Breast epithelium (tissue), 3 donors: ENCODE data around the gene GOSR1.

Experiments
- POLR2A ChIP-seq: fragments of 450-650 bp; IDR thresholded peaks from one replicate; pipeline ENCODE4 v1.6.1; 2016; ENCODE audit warnings: antibody characterized with exemption, mild to moderate bottlenecking, moderate library complexity
- POLR2AphosphoS5 ChIP-seq, 3 donors: sonication (generic); formaldehyde crosslinking; IDR thresholded peaks; one replicate each; pipeline ENCODE4 v1.6.1; 2017; ENCODE audit warnings: antibody characterized with exemption in 3 of 3
- TF ChIP-seq, protein P1 (sequence below), 3 donors: fragments of 450-650 bp; IDR thresholded peaks; one replicate each; pipeline ENCODE4 v1.5.1; 2016 to 2017; ENCODE audit warnings: antibody characterized with exemption in 3 of 3, mild to moderate bottlenecking in 3 of 3, moderate library complexity in 3 of 3

DNA sequence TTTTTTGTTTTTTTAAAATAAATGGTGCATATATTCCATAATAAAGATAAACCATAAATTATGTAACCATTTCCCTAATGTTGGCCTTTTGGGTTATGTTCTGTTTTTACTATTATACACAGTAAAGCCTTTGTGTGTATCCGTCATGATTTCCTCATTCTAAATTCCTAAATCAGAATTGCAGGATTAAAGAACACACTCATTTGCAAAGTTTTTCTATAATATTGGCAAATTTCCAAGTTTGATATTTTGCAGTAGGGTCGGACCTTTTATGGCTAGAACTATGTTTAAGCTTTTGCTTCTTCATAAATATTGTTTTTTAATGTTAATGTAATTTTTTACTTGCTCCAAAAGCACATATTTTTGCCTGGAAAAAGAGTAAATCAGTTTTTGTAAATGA is 16.6 kb downstream of the GOSR1 start:
- TF ChIP-seq, protein P1, sequence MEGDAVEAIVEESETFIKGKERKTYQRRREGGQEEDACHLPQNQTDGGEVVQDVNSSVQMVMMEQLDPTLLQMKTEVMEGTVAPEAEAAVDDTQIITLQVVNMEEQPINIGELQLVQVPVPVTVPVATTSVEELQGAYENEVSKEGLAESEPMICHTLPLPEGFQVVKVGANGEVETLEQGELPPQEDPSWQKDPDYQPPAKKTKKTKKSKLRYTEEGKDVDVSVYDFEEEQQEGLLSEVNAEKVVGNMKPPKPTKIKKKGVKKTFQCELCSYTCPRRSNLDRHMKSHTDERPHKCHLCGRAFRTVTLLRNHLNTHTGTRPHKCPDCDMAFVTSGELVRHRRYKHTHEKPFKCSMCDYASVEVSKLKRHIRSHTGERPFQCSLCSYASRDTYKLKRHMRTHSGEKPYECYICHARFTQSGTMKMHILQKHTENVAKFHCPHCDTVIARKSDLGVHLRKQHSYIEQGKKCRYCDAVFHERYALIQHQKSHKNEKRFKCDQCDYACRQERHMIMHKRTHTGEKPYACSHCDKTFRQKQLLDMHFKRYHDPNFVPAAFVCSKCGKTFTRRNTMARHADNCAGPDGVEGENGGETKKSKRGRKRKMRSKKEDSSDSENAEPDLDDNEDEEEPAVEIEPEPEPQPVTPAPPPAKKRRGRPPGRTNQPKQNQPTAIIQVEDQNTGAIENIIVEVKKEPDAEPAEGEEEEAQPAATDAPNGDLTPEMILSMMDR (IDR thresholded peaks at IDR 0.05): no peak
- TF ChIP-seq POLR2A (no peak), POLR2AphosphoS5 (IDR thresholded peaks at IDR 0.05) (no peak)
